Kidney (tissue), 14 donors: ENCODE data around the gene SPTB. TPM values are rescaled to one million over a fixed set of nuclear protein-coding genes. Genes with fewer than 3 reads are reported as not detected.

Experiments used
- DNase-seq, 5 donors: peaks; one replicate each; pipeline ENCODE4 v3.0.0-alpha.2; 2013 to 2020
- FAIRE-seq: peaks from 2 replicates; lab custom pipeline; 2012; peaks lifted over from hg19 to GRCh38; lab: Jason Lieb, UNC
- H3K27ac ChIP-seq, 2 donors: one replicate each; pipeline ENCODE4 v1.7.0; 2013; ENCODE audit warnings: low read depth in 2 of 2, low read length in 2 of 2, inconsistent platforms in 1 of 2
- H3K27me3 ChIP-seq: one replicate; pipeline ENCODE4 v1.7.1; 2013; ENCODE audit warnings: low read length, inconsistent platforms; ENCODE audit not compliant: control insufficient read depth, insufficient read depth
- H3K36me3 ChIP-seq, 3 donors: one replicate each; pipeline versions ENCODE4 v1.7.0 to v1.7.1; 2013; ENCODE audit warnings: low read length in 3 of 3, control low read depth in 1 of 3, inconsistent platforms in 1 of 3; ENCODE audit not compliant: insufficient read depth in 3 of 3, control insufficient read depth in 2 of 3
- H3K4me1 ChIP-seq, 3 donors: one replicate each; pipeline versions ENCODE4 v1.7.0 to v1.7.1; 2013; ENCODE audit warnings: low read length in 3 of 3, inconsistent platforms in 1 of 3, low read depth in 1 of 3; ENCODE audit not compliant: control insufficient read depth in 2 of 3, insufficient read depth in 2 of 3
- H3K4me3 ChIP-seq, 3 donors: one replicate each; pipeline versions ENCODE4 v1.7.0 to v1.8.1; 2013; ENCODE audit warnings: low read length in 3 of 3, control low read depth in 1 of 3, inconsistent platforms in 1 of 3
- H3K9ac ChIP-seq, 3 donors: one replicate each; pipeline versions ENCODE4 v1.7.0 to v1.7.1; 2013; ENCODE audit warnings: low read length in 3 of 3, control low read depth in 1 of 3, inconsistent platforms in 1 of 3
- H3K9me3 ChIP-seq, 3 donors: one replicate each; pipeline versions ENCODE4 v1.7.0 to v1.7.1; 2013; ENCODE audit warnings: low read length in 3 of 3, control low read depth in 1 of 3, inconsistent platforms in 1 of 3; ENCODE audit not compliant: control insufficient read depth in 2 of 3, insufficient read depth in 1 of 3
- intact Hi-C: fragments of 100-400 bp; cut with DNase I; formaldehyde crosslinking; loops from one replicate; pipeline ENCODE4 v1.11.1; 2022
- polyA plus RNA-seq: library from polyadenylated mRNA; stranded (reverse); fragments of 350-450 nt; fragmentation: Illumina TruSeq; extraction: RNeasy Lipid Tissue Mini Kit (QIAGEN cat#74804); gene quantifications from one replicate; pipeline ENCODE4 v1.2.3, GENCODE V29; 2014; ENCODE audit warnings: low read depth, low replicate concordance; ENCODE audit not compliant: insufficient read depth
- total RNA-seq: library from RNA; stranded (reverse); fragmentation: NEBNext Ultra II Directional; extraction: Animal tissue kit (Norgen Biotek cat#: 25700); gene quantifications from one replicate; pipeline ENCODE4 v1.2.1, GENCODE V29; 2021
- TF ChIP-seq, protein P1 (sequence below): IDR thresholded peaks from 3 replicates; pipeline ENCODE4 v1.5.1; 2012; ENCODE audit warnings: mild to moderate bottlenecking, moderate library complexity, borderline replicate concordance; ENCODE audit not compliant: insufficient read depth; ENCODE audit errors: extremely low read depth
- donor health status: control.
- donor health status: control.
- donor health status: control.
- donor health status: control.
- donor health status: control.
- donor health status: DM: yes; HTN: yes; CAD: no.
- donor health status: Normal renal cell carcinoma (clear cell type).

SPTB gene
- total and polyA plus RNA-seq, 2 donors from 2014 or later = 1.7 to 2.2 TPM

GRCh38 chr14:64824471-64824870 is 55.2 kb downstream of the SPTB start:
- no peaks in the 10 kb centered on the region for H3K36me3 ChIP-seq
- DNase-seq (no peak), FAIRE-seq (no peak)
- H3K27me3 ChIP-seq = no peaks in the 10 kb centered on the region
- TF ChIP-seq, protein P1, sequence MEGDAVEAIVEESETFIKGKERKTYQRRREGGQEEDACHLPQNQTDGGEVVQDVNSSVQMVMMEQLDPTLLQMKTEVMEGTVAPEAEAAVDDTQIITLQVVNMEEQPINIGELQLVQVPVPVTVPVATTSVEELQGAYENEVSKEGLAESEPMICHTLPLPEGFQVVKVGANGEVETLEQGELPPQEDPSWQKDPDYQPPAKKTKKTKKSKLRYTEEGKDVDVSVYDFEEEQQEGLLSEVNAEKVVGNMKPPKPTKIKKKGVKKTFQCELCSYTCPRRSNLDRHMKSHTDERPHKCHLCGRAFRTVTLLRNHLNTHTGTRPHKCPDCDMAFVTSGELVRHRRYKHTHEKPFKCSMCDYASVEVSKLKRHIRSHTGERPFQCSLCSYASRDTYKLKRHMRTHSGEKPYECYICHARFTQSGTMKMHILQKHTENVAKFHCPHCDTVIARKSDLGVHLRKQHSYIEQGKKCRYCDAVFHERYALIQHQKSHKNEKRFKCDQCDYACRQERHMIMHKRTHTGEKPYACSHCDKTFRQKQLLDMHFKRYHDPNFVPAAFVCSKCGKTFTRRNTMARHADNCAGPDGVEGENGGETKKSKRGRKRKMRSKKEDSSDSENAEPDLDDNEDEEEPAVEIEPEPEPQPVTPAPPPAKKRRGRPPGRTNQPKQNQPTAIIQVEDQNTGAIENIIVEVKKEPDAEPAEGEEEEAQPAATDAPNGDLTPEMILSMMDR = no peak
- no peak overlapping the region for H3K9ac ChIP-seq
- intact Hi-C loops = no loop called here
- H3K4me1 ChIP-seq = peaks cover 0 to 5% (median 0%) of the 10 kb centered on the region in 3 donors
- H3K4me3 ChIP-seq = no peak overlapping the region
- H3K9me3 ChIP-seq = no peaks in the 10 kb centered on the region
- no peak overlapping the region for H3K27ac ChIP-seq

- DNase-seq (peak; percentile 86 to 91 (median 89)), FAIRE-seq (no peak)
- Histone ChIP-seq H3K9ac (no peak overlapping the region), H3K4me3 (no peak overlapping the region), H3K4me1 (peaks cover 0 to 5% (median 0%) of the 10 kb centered on the region in 3 donors), H3K36me3 (no peaks in the 10 kb centered on the region), H3K9me3 (no peaks in the 10 kb centered on the region), H3K27ac (no peak overlapping the region), H3K27me3 (no peaks in the 10 kb centered on the region)
- TF ChIP-seq, protein P1 = peak; percentile 76
- intact Hi-C loops = no loop called here
These were observed 56.3 kb downstream of the SPTB start for GRCh38 chr14:64823305-64823861.

DNA sequence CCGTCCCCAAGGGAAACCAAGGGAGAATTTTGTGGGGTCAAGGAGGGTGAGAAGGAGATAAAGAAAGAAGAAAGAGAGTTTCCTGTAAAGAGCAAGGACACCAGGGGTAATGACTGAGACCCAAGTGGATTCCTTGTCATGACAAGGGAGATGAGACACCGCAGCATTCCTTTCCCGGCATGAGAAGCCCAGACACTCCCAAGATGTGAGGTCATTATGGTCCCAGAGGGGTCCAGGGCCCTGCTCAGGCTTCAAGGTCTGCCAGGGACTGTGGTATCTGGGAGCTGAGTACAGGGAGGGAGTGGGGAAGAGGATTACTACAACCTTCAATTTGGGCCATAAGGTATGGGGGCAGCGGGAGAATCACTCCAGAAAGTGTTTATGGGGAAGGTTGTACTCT is 58.1 kb downstream of the SPTB start:
- FAIRE-seq = no peak
- no peak overlapping the region for H3K9ac ChIP-seq
- H3K36me3 ChIP-seq = no peaks in the 10 kb centered on the region
- peaks cover 0 to 5% (median 0%) of the 10 kb centered on the region in 3 donors for H3K4me1 ChIP-seq
- no peaks in the 10 kb centered on the region for H3K27me3 ChIP-seq
- no peak overlapping the region for H3K4me3 ChIP-seq
- intact Hi-C loops = no loop called here
- no peaks in the 10 kb centered on the region for H3K9me3 ChIP-seq
- no peak for DNase-seq
- H3K27ac ChIP-seq = no peak overlapping the region
- TF ChIP-seq, protein P1 = no peak

DNA sequence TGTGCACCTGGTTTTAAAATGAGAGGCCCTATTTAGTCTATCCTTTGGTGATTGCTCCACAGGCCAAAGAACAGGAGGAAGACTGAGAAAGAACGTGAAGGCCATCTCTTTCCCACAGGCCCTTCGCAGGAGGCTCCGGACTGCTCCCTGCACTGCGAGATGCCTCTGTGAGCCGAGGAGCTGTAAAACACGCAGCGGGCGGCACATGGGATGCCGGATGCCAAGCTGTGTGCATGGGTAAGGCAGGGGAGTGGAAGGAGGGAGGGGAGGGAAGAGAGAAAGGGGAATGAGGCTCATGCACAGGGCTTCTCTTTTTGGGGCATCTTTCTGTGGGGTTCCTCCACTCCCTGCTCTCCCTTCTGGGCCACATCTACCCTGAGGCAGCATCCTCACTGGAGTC is 61.6 kb downstream of the SPTB start:
- H3K4me3 ChIP-seq = no peak overlapping the region
- no peaks in the 10 kb centered on the region for H3K9me3 ChIP-seq
- no peak overlapping the region for H3K27ac ChIP-seq
- intact Hi-C loops = no loop called here
- H3K36me3 ChIP-seq = no peaks in the 10 kb centered on the region
- no peak overlapping the region for H3K9ac ChIP-seq
- DNase-seq (no peak), FAIRE-seq (no peak)
- H3K4me1 ChIP-seq = peaks cover 0 to 2% (median 0%) of the 10 kb centered on the region in 3 donors
- TF ChIP-seq, protein P1 = no peak
- no peaks in the 10 kb centered on the region for H3K27me3 ChIP-seq
